Measurements from ENCODE around the gene SPSB1. TPM values are rescaled to one million over a fixed set of nuclear protein-coding genes. Genes with fewer than 3 reads are reported as not detected.
"Not testable (repeated sequence)": the region's sequence is repeated elsewhere in the genome, so short reads cannot be mapped to it uniquely, and the experiment has no call there.

SPSB1 gene
- total RNA-seq, 1 experiment from 2014 or later = 4.3 TPM

DNA sequence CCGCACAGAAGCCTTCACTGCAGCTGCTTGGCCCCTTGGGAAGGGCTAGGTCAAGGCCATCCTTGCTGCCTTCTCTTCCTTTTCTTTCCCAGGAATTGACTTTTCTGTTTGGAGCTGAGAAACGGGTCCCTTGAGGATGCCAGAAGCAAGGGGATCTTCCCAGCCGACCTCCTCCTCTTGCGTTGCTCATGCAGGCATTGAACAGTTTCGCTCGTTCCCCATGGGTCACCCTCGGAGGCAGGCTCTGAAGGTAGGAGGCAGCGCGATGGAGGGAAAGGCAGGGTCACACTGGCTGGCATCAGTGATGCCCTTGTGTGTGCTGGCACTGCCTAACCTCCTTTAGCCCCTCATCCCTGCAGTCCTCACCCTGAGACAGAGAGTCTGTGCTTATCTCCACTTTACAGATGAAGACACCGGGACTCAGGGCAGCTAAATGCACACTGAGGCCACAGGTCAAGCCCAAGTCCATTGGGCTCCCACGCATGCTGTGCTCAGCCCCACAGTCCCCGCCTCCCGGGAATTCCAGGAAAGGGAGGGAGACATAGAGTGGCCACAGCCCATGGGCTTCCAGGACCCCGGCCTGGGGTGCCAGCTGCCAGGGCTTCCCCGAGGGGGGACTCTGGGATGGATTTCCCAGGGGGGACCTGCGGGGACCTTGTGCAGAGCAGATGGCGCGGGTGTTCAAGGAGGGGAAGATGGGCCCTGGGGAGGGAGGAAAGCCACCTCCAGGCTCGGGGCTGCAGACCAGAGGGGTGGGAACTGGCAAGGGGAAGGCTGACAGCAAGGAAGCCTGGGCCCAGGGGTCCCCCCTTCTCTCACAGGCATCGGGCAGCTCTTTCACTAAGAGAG lies 90.2 kb downstream of the SPSB1 start (continued):
- TF ChIP-seq, protein P1, sequence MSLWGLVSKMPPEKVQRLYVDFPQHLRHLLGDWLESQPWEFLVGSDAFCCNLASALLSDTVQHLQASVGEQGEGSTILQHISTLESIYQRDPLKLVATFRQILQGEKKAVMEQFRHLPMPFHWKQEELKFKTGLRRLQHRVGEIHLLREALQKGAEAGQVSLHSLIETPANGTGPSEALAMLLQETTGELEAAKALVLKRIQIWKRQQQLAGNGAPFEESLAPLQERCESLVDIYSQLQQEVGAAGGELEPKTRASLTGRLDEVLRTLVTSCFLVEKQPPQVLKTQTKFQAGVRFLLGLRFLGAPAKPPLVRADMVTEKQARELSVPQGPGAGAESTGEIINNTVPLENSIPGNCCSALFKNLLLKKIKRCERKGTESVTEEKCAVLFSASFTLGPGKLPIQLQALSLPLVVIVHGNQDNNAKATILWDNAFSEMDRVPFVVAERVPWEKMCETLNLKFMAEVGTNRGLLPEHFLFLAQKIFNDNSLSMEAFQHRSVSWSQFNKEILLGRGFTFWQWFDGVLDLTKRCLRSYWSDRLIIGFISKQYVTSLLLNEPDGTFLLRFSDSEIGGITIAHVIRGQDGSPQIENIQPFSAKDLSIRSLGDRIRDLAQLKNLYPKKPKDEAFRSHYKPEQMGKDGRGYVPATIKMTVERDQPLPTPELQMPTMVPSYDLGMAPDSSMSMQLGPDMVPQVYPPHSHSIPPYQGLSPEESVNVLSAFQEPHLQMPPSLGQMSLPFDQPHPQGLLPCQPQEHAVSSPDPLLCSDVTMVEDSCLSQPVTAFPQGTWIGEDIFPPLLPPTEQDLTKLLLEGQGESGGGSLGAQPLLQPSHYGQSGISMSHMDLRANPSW (CRISPR knock-in tag; conservative IDR thresholded peaks at IDR 0.05; ENCODE audit: low read depth) = no peak
- TF ChIP-seq, protein P2, sequence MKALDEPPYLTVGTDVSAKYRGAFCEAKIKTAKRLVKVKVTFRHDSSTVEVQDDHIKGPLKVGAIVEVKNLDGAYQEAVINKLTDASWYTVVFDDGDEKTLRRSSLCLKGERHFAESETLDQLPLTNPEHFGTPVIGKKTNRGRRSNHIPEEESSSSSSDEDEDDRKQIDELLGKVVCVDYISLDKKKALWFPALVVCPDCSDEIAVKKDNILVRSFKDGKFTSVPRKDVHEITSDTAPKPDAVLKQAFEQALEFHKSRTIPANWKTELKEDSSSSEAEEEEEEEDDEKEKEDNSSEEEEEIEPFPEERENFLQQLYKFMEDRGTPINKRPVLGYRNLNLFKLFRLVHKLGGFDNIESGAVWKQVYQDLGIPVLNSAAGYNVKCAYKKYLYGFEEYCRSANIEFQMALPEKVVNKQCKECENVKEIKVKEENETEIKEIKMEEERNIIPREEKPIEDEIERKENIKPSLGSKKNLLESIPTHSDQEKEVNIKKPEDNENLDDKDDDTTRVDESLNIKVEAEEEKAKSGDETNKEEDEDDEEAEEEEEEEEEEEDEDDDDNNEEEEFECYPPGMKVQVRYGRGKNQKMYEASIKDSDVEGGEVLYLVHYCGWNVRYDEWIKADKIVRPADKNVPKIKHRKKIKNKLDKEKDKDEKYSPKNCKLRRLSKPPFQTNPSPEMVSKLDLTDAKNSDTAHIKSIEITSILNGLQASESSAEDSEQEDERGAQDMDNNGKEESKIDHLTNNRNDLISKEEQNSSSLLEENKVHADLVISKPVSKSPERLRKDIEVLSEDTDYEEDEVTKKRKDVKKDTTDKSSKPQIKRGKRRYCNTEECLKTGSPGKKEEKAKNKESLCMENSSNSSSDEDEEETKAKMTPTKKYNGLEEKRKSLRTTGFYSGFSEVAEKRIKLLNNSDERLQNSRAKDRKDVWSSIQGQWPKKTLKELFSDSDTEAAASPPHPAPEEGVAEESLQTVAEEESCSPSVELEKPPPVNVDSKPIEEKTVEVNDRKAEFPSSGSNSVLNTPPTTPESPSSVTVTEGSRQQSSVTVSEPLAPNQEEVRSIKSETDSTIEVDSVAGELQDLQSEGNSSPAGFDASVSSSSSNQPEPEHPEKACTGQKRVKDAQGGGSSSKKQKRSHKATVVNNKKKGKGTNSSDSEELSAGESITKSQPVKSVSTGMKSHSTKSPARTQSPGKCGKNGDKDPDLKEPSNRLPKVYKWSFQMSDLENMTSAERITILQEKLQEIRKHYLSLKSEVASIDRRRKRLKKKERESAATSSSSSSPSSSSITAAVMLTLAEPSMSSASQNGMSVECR (CRISPR knock-in tag; IDR thresholded peaks at IDR 0.05; ENCODE audit: borderline replicate concordance) = no peak
- TF ChIP-seq ZNF232 (CRISPR knock-in tag; IDR thresholded peaks at IDR 0.05) (no peak), KAT7 (CRISPR knock-in tag; IDR thresholded peaks at IDR 0.05; ENCODE audit: borderline replicate concordance) (no peak)
- TF ChIP-seq, protein P3, sequence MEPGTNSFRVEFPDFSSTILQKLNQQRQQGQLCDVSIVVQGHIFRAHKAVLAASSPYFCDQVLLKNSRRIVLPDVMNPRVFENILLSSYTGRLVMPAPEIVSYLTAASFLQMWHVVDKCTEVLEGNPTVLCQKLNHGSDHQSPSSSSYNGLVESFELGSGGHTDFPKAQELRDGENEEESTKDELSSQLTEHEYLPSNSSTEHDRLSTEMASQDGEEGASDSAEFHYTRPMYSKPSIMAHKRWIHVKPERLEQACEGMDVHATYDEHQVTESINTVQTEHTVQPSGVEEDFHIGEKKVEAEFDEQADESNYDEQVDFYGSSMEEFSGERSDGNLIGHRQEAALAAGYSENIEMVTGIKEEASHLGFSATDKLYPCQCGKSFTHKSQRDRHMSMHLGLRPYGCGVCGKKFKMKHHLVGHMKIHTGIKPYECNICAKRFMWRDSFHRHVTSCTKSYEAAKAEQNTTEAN (CRISPR knock-in tag; IDR thresholded peaks at IDR 0.05) = no peak
- TF ChIP-seq, protein P4, sequence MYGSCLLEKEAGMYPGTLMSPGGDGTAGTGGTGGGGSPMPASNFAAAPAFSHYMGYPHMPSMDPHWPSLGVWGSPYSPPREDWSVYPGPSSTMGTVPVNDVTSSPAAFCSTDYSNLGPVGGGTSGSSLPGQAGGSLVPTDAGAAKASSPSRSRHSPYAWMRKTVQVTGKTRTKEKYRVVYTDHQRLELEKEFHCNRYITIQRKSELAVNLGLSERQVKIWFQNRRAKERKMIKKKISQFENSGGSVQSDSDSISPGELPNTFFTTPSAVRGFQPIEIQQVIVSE (CRISPR knock-in tag; IDR thresholded peaks at IDR 0.05; ENCODE audit: borderline replicate concordance) = no peak

DNA sequence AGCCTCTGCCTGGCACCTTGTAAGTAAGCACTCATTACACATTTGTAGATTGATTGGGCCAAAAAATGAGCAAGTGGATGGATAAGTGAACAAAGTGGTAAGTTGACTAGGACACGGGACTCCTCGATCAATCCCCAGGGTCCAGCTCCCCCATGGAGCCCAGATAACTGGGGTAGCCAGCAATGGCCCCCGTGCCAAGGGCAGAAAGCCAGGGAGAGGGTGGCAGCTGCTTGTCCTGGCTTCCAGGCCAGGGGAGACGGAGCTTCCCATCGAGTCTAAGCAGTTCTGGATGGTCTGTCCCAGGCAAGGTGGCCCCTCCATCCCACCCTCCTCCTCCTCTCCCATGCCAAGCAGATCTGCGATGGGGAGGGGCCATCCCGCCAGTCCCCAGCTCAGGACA lies 91.4 kb downstream of the SPSB1 start:
- ATAC-seq (no peak), DNase-seq (ENCODE audit: low spot score) (no peak)
- CTCF ChIA-PET = interaction anchor here (1.8 to 1.9 kb wide), 2 partner anchors 95 to 117 kb away, joined by 4 to 5 read pairs; no protein-coding TSS in a partner anchor
- Mint-ChIP-seq H3K4me3 (no peak overlapping the region), H3K27me3 (ENCODE audit: low read depth) (no peaks in the 10 kb centered on the region), H3K9me3 (no peaks in the 10 kb centered on the region), H3K36me3 (no peaks in the 10 kb centered on the region), H3K27ac (no peak overlapping the region), H3K4me1 (no peaks in the 10 kb centered on the region)
- TF ChIP-seq KAT7 (CRISPR knock-in tag; IDR thresholded peaks at IDR 0.05; ENCODE audit: borderline replicate concordance) (no peak), TP53 (CRISPR knock-in tag; IDR thresholded peaks at IDR 0.05) (no peak), NR3C1 (CRISPR knock-in tag; conservative IDR thresholded peaks at IDR 0.05; ENCODE audit: low read depth) (no peak)
- POLR2A ChIA-PET = no interaction called here

DNA sequence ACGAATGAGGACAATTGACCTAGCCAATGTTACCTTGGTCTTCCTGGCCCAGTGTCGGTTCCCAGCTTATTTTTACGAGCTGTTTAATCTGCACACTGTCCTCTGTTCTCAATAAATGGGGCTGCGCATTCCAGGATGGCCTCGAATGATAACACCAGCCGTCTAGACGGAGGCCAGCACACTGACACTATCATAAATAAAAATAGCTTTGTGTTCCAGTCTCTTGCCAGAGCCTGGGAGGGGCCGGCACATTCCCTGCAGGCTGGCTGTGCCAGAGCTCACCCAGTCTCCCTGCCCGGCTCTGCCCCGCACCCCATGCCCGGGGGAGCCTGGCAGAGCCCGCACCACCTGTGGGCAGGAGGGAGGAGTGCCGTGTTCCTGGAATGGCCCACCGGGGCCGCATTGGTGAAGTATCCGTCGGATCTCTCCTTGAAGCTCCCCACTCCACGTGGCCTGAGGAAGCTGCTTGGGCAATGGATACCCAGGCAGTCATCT lies 92.1 kb downstream of the SPSB1 start:
- no peak for ATAC-seq
- no peak for TF ChIP-seq ZNF396 (CRISPR knock-in tag; IDR thresholded peaks at IDR 0.05; ENCODE audit: borderline replicate concordance)
- Mint-ChIP-seq H3K36me3 (no peaks in the 10 kb centered on the region), H3K4me1 (no peaks in the 10 kb centered on the region), H3K9me3 (peaks cover 4% of the 10 kb centered on the region; the same call in 1 of the 2 replicates), H3K27me3 (ENCODE audit: low read depth) (no peaks in the 10 kb centered on the region), H3K27ac (no peak overlapping the region), H3K4me3 (no peak overlapping the region)
- POLR2A ChIA-PET = no interaction called here
- DNase-seq (ENCODE audit: low spot score) = no peak
- CTCF ChIA-PET = interaction anchor here (1.8 to 1.9 kb wide), 2 partner anchors 96 to 118 kb away, joined by 4 to 5 read pairs; no protein-coding TSS in a partner anchor

DNA sequence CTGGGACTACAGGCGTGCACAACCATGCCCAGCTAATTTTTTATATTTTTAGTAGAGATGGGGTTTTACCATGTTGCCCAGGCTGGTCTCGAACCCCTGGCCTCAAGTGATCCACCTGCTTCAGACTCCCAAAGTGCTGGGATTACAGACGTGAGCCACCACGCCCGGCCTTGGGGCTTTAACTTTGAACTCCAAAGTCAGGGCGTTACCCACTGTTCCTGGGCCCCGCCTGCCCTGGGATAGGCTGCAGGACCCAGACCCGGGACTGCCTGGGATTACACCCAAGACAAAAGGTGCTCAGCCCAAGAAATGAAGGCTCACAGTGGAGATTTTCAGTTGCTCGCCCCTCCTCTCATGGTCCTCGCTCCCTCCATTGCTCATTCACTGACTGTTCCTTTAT lies 92.7 kb downstream of the SPSB1 start:
- CTCF ChIA-PET = interaction anchor here (1.1 to 1.9 kb wide), 3 partner anchors 70 to 118 kb away, joined by 3 to 5 read pairs (median 4); no protein-coding TSS in a partner anchor
- H3K4me1 Mint-ChIP-seq; H3K27me3 Mint-ChIP-seq (ENCODE audit: low read depth); POLR2A ChIA-PET; H3K4me3 Mint-ChIP-seq; H3K36me3 Mint-ChIP-seq; H3K9me3 Mint-ChIP-seq; H3K27ac Mint-ChIP-seq; DNase-seq (ENCODE audit: low spot score); ATAC-seq: not testable (repeated sequence)
